ENCODE data around the gene LRTM2.

LRTM2 gene

GRCh38 chr12:1819050-1819449 lies 1.3 kb upstream of the LRTM2 start:
- FAIRE-seq (no peak), DNase-seq (ENCODE audit: insufficient read length, low spot score) (no peak)
- TF ChIP-seq POLR2AphosphoS5 (IDR thresholded peaks at IDR 0.05; ENCODE audit: low read depth, low read length) (no peak), SPI1 (IDR thresholded peaks at IDR 0.05; ENCODE audit: low read depth, low read length) (no peak), PAX5 (IDR thresholded peaks at IDR 0.05; ENCODE audit: insufficient read depth, low read length, severe bottlenecking) (no peak), TAF1 (IDR thresholded peaks at IDR 0.05; ENCODE audit: low read depth, low read length) (no peak), POLR2A (IDR thresholded peaks at IDR 0.05; ENCODE audit: low read depth, low read length) (no peak), POU2F2 (IDR thresholded peaks at IDR 0.05; ENCODE audit: low read depth, low read length) (no peak)

- FAIRE-seq (no peak), DNase-seq (ENCODE audit: insufficient read length, low spot score) (no peak)
- TF ChIP-seq POLR2A (IDR thresholded peaks at IDR 0.05; ENCODE audit: low read depth, low read length), result no peak
- no peak for TF ChIP-seq SPI1 (IDR thresholded peaks at IDR 0.05; ENCODE audit: low read depth, low read length)
- no peak for TF ChIP-seq TAF1 (IDR thresholded peaks at IDR 0.05; ENCODE audit: low read depth, low read length)
- TF ChIP-seq POLR2AphosphoS5 (IDR thresholded peaks at IDR 0.05; ENCODE audit: low read depth, low read length), result no peak
- TF ChIP-seq PAX5 (IDR thresholded peaks at IDR 0.05; ENCODE audit: insufficient read depth, low read length, severe bottlenecking), result no peak
- TF ChIP-seq POU2F2 (IDR thresholded peaks at IDR 0.05; ENCODE audit: low read depth, low read length), result no peak
Observed at GRCh38 chr12:1819571-1819970, 794 bp upstream of the LRTM2 start.

GRCh38 chr12:1820896-1821291 lies 529 bp downstream of the LRTM2 start:
- DNase-seq (ENCODE audit: insufficient read length, low spot score) (no peak), FAIRE-seq (no peak)

GRCh38 chr12:1821805-1822204 lies 1.4 kb downstream of the LRTM2 start:
- no peak for FAIRE-seq
- TF ChIP-seq POU2F2 (IDR thresholded peaks at IDR 0.05; ENCODE audit: low read depth, low read length) (no peak), POLR2AphosphoS5 (IDR thresholded peaks at IDR 0.05; ENCODE audit: low read depth, low read length) (no peak)
- DNase-seq (ENCODE audit: insufficient read length, low spot score), result no peak

More at GRCh38 chr12:1820896-1821291, 529 bp downstream of the LRTM2 start:
- TF ChIP-seq TAF1 (IDR thresholded peaks at IDR 0.05; ENCODE audit: low read depth, low read length) (no peak), POLR2AphosphoS5 (IDR thresholded peaks at IDR 0.05; ENCODE audit: low read depth, low read length) (no peak), POLR2A (IDR thresholded peaks at IDR 0.05; ENCODE audit: low read depth, low read length) (no peak), POU2F2 (IDR thresholded peaks at IDR 0.05; ENCODE audit: low read depth, low read length) (no peak), SPI1 (IDR thresholded peaks at IDR 0.05; ENCODE audit: low read depth, low read length) (no peak), PAX5 (IDR thresholded peaks at IDR 0.05; ENCODE audit: insufficient read depth, low read length, severe bottlenecking) (no peak)

GRCh38 chr12:1822699-1823098 lies 2.3 kb downstream of the LRTM2 start:
- TF ChIP-seq POLR2A (IDR thresholded peaks at IDR 0.05; ENCODE audit: low read depth, low read length) (no peak), TAF1 (IDR thresholded peaks at IDR 0.05; ENCODE audit: low read depth, low read length) (no peak), POLR2AphosphoS5 (IDR thresholded peaks at IDR 0.05; ENCODE audit: low read depth, low read length) (no peak), PAX5 (IDR thresholded peaks at IDR 0.05; ENCODE audit: insufficient read depth, low read length, severe bottlenecking) (no peak), SPI1 (IDR thresholded peaks at IDR 0.05; ENCODE audit: low read depth, low read length) (no peak), POU2F2 (IDR thresholded peaks at IDR 0.05; ENCODE audit: low read depth, low read length) (no peak)
- DNase-seq (ENCODE audit: insufficient read length, low spot score) (no peak), FAIRE-seq (no peak)

- FAIRE-seq (no peak), DNase-seq (ENCODE audit: insufficient read length, low spot score) (no peak)
Observed at GRCh38 chr12:1823237-1823636, 2.9 kb downstream of the LRTM2 start.

GRCh38 chr12:1825382-1826102 lies 5.2 kb downstream of the LRTM2 start:
- DNase-seq (ENCODE audit: insufficient read length, low spot score) (no peak), FAIRE-seq (no peak)
- TF ChIP-seq PAX5 (IDR thresholded peaks at IDR 0.05; ENCODE audit: insufficient read depth, low read length, severe bottlenecking), result no peak
- no peak for TF ChIP-seq POU2F2 (IDR thresholded peaks at IDR 0.05; ENCODE audit: low read depth, low read length)
- no peak for TF ChIP-seq POLR2A (IDR thresholded peaks at IDR 0.05; ENCODE audit: low read depth, low read length)
- no peak for TF ChIP-seq POLR2AphosphoS5 (IDR thresholded peaks at IDR 0.05; ENCODE audit: low read depth, low read length)
- no peak for TF ChIP-seq TAF1 (IDR thresholded peaks at IDR 0.05; ENCODE audit: low read depth, low read length)
- TF ChIP-seq SPI1 (IDR thresholded peaks at IDR 0.05; ENCODE audit: low read depth, low read length), result no peak

More at GRCh38 chr12:1823237-1823636, 2.9 kb downstream of the LRTM2 start:
- no peak for TF ChIP-seq POLR2AphosphoS5 (IDR thresholded peaks at IDR 0.05; ENCODE audit: low read depth, low read length)
- TF ChIP-seq PAX5 (IDR thresholded peaks at IDR 0.05; ENCODE audit: insufficient read depth, low read length, severe bottlenecking), result no peak
- TF ChIP-seq POU2F2 (IDR thresholded peaks at IDR 0.05; ENCODE audit: low read depth, low read length), result no peak
- TF ChIP-seq TAF1 (IDR thresholded peaks at IDR 0.05; ENCODE audit: low read depth, low read length), result no peak
- no peak for TF ChIP-seq SPI1 (IDR thresholded peaks at IDR 0.05; ENCODE audit: low read depth, low read length)
- no peak for TF ChIP-seq POLR2A (IDR thresholded peaks at IDR 0.05; ENCODE audit: low read depth, low read length)

- FAIRE-seq (no peak), DNase-seq (ENCODE audit: insufficient read length, low spot score) (no peak)
- TF ChIP-seq POU2F2 (IDR thresholded peaks at IDR 0.05; ENCODE audit: low read depth, low read length) (no peak), SPI1 (IDR thresholded peaks at IDR 0.05; ENCODE audit: low read depth, low read length) (no peak), POLR2A (IDR thresholded peaks at IDR 0.05; ENCODE audit: low read depth, low read length) (no peak), TAF1 (IDR thresholded peaks at IDR 0.05; ENCODE audit: low read depth, low read length) (no peak), PAX5 (IDR thresholded peaks at IDR 0.05; ENCODE audit: insufficient read depth, low read length, severe bottlenecking) (no peak), POLR2AphosphoS5 (IDR thresholded peaks at IDR 0.05; ENCODE audit: low read depth, low read length) (no peak)
Observed at GRCh38 chr12:1826401-1826800, 6.0 kb downstream of the LRTM2 start.

- FAIRE-seq (no peak), DNase-seq (ENCODE audit: insufficient read length, low spot score) (no peak)
- TF ChIP-seq TAF1 (IDR thresholded peaks at IDR 0.05; ENCODE audit: low read depth, low read length), result no peak
Observed at GRCh38 chr12:1826867-1827705, 6.7 kb downstream of the LRTM2 start.
